Measurements from ENCODE around the gene WSB2.

DNA sequence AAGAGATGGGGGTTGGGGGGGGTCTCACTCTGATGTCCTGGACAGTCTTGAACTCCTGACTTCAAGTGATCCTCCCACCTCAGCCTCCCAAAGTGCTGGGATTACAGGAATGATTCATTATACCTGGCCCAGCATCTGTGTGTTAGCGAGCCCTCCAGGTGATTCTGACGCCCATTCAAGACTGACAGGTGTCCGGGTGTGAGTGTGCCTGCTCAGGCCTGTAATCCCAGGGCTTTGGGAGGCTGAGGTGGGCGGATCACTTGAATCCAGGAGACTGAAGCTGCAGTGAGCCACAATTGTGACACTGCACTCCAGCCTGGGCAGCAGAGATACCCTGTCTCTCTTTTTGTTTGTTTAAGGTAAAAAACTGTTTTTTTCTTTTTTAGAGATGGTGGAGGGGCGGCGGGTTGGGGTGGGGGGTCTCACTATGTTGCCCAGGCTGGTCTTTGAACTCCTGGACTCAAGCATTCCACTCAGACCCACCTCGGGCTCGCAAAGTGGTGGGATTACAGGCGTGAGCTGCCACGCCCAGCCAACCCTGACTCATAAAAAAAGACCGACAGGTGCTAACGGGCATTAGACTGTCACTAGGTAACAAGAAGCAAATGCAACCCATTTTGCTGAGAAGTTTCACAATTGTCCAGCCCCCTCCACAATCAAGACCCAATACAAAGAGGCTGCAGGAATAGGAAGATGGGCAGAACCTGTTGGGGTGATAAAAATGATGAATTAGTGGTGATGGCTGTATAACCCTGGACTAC, 38.1 kb upstream of the WSB2 start:
- TF ChIP-seq, protein P1, sequence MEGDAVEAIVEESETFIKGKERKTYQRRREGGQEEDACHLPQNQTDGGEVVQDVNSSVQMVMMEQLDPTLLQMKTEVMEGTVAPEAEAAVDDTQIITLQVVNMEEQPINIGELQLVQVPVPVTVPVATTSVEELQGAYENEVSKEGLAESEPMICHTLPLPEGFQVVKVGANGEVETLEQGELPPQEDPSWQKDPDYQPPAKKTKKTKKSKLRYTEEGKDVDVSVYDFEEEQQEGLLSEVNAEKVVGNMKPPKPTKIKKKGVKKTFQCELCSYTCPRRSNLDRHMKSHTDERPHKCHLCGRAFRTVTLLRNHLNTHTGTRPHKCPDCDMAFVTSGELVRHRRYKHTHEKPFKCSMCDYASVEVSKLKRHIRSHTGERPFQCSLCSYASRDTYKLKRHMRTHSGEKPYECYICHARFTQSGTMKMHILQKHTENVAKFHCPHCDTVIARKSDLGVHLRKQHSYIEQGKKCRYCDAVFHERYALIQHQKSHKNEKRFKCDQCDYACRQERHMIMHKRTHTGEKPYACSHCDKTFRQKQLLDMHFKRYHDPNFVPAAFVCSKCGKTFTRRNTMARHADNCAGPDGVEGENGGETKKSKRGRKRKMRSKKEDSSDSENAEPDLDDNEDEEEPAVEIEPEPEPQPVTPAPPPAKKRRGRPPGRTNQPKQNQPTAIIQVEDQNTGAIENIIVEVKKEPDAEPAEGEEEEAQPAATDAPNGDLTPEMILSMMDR (conservative IDR thresholded peaks at IDR 0.05 in 1 of 2, IDR thresholded peaks at IDR 0.05 in 1 of 2; ENCODE audit: extremely low read depth in 1 of 2, insufficient read depth in 1 of 2, low read depth in 1 of 2, low read length in 2 of 2): no peak
- no peak for TF ChIP-seq EZH2 (IDR thresholded peaks at IDR 0.05; ENCODE audit: borderline replicate concordance, low read length)

All from mammary epithelial cell (primary cell).